Testis (tissue), 2 donors: ENCODE data around the gene COL5A1.

Experiments used
- CTCF ChIP-seq, 3 experiments: fragments of 450-650 bp in 2 of 3; fragments of 200-600 bp in 1 of 3; sonication (generic) in 1 of 3; IDR thresholded peaks; one replicate each; pipeline ENCODE4 v1.5.1; 2016 to 2019; ENCODE audit warnings: antibody characterized with exemption in 3 of 3, mild to moderate bottlenecking in 2 of 3, moderate library complexity in 1 of 3
- POLR2A ChIP-seq: fragments of 450-650 bp; IDR thresholded peaks from one replicate; pipeline ENCODE4 v1.6.1; 2017; ENCODE audit warnings: antibody characterized with exemption, mild to moderate bottlenecking, moderate library complexity

- no peak for TF ChIP-seq CTCF (IDR thresholded peaks at IDR 0.05)
- no peak for TF ChIP-seq POLR2A
Observed at GRCh38 chr9:134657666-134658377, 16.2 kb downstream of the COL5A1 start.
